Measurements from ENCODE around the gene ODF2L.

DNA sequence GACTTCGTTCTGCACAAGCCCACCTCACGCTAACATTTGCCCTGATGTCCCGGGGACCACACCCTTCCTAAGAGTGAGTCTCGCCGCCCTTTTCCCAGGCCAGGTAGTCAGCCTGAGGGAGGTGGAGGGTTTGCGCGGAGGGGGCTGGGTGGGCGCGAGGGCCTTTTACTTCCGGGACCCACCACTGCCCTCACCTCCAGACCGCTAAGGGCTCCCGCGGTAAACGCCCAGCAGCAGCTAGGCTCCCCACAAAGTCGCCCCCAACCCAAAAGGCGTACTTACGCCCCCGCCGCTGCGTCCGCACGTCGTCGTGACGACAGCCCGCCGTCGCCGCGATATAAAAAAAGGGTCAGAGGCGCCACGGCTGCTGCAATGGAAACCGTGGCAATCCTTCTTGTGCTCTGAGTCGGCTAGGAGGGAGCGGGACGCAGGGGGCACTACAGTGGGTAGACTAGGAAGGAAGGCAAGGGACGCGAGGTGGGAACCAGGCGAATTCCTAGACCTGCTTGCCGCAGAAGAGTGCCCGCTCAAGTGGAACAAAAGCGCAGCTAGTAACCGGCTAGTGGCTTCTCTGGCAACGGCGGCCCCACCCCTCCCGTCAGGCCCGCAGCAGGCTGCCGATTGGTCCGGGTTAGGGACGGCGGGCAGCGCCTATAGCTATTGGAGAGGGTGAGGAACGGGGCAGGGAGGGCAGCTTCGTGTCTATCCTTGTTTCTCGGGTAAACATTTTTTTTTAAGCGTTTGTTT, at the start of gene ODF2L:
- TF ChIP-seq, protein P1, sequence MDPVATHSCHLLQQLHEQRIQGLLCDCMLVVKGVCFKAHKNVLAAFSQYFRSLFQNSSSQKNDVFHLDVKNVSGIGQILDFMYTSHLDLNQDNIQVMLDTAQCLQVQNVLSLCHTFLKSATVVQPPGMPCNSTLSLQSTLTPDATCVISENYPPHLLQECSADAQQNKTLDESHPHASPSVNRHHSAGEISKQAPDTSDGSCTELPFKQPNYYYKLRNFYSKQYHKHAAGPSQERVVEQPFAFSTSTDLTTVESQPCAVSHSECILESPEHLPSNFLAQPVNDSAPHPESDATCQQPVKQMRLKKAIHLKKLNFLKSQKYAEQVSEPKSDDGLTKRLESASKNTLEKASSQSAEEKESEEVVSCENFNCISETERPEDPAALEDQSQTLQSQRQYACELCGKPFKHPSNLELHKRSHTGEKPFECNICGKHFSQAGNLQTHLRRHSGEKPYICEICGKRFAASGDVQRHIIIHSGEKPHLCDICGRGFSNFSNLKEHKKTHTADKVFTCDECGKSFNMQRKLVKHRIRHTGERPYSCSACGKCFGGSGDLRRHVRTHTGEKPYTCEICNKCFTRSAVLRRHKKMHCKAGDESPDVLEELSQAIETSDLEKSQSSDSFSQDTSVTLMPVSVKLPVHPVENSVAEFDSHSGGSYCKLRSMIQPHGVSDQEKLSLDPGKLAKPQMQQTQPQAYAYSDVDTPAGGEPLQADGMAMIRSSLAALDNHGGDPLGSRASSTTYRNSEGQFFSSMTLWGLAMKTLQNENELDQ (CRISPR knock-in tag; IDR thresholded peaks at IDR 0.05; ENCODE audit: borderline replicate concordance) = no peak
- TF ChIP-seq KDM1A (CRISPR knock-in tag; IDR thresholded peaks at IDR 0.05) (no peak), HNF4G (IDR thresholded peaks at IDR 0.05; ENCODE audit: borderline replicate concordance, low read depth, low read length) (no peak), HNF4G (CRISPR knock-in tag; IDR thresholded peaks at IDR 0.05; ENCODE audit: borderline replicate concordance, low read depth) (no peak), DNMT3B (CRISPR knock-in tag; conservative IDR thresholded peaks at IDR 0.05) (no peak), KDM5A (IDR thresholded peaks at IDR 0.05; ENCODE audit: borderline replicate concordance, low read length) (no peak), XRCC5 (optimal IDR thresholded peaks at IDR 0.05; ENCODE audit: low read length) (no peak)
- TF ChIP-seq, protein P2, sequence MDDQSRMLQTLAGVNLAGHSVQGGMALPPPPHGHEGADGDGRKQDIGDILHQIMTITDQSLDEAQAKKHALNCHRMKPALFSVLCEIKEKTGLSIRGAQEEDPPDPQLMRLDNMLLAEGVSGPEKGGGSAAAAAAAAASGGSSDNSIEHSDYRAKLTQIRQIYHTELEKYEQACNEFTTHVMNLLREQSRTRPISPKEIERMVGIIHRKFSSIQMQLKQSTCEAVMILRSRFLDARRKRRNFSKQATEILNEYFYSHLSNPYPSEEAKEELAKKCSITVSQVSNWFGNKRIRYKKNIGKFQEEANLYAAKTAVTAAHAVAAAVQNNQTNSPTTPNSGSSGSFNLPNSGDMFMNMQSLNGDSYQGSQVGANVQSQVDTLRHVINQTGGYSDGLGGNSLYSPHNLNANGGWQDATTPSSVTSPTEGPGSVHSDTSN (CRISPR knock-in tag; IDR thresholded peaks at IDR 0.05; ENCODE audit: borderline replicate concordance) = no peak

All from HepG2 (cell line).